Immature natural killer cell (primary cell): Measurements from ENCODE around the gene AXIN1. TPM values are rescaled to one million over a fixed set of nuclear protein-coding genes. Genes with fewer than 3 reads are reported as not detected.
"Not testable (repeated sequence)": the region's sequence is repeated elsewhere in the genome, so short reads cannot be mapped to it uniquely, and the experiment has no call there.

Experiments used
- DNase-seq, 3 donors: peaks; one replicate each; pipeline ENCODE4 v3.0.0; 2022; ENCODE audit warnings: mixed read lengths in 1 of 3
- H3K27ac Mint-ChIP-seq, 6 donors: one replicate each; pipeline ENCODE4 v1.8.0; 2020; ENCODE audit warnings: mixed read lengths in 6 of 6, mild to moderate bottlenecking in 5 of 6, inconsistent platforms in 4 of 6, moderate library complexity in 3 of 6
- H3K27me3 Mint-ChIP-seq, 3 donors: one replicate each; pipeline ENCODE4 v1.8.0; 2020 to 2021; ENCODE audit warnings: low read depth in 3 of 3, mild to moderate bottlenecking in 3 of 3, mixed read lengths in 3 of 3, moderate library complexity in 3 of 3, inconsistent platforms in 1 of 3
- H3K36me3 Mint-ChIP-seq, 3 donors: one replicate each; pipeline ENCODE4 v1.8.0; 2020; ENCODE audit warnings: mixed read lengths in 3 of 3, inconsistent platforms in 2 of 3, mild to moderate bottlenecking in 2 of 3
- H3K4me1 Mint-ChIP-seq, 2 donors: one replicate each; pipeline ENCODE4 v1.8.0; 2020; ENCODE audit warnings: inconsistent platforms in 2 of 2, mild to moderate bottlenecking in 2 of 2, mixed read lengths in 2 of 2, moderate library complexity in 1 of 2
- H3K4me3 Mint-ChIP-seq, 5 donors: one replicate each; pipeline ENCODE4 v1.8.0; 2020; ENCODE audit warnings: mild to moderate bottlenecking in 5 of 5, mixed read lengths in 5 of 5, inconsistent platforms in 3 of 5, moderate library complexity in 3 of 5
- H3K9me3 Mint-ChIP-seq, 6 donors: one replicate each; pipeline ENCODE4 v1.8.0; 2020; ENCODE audit warnings: mild to moderate bottlenecking in 6 of 6, mixed read lengths in 6 of 6, inconsistent platforms in 4 of 6, moderate library complexity in 3 of 6
- polyA plus RNA-seq, 3 donors: library from polyadenylated mRNA; unstranded; fragments of 300-500 nt; fragmentation: Illumina TruSeq; gene quantifications; one replicate each; pipeline ENCODE4 v1.2.3, GENCODE V29; 2021

The AXIN1 gene
- polyA plus RNA-seq, 3 donors from 2014 or later = 1.9 to 12.5 (median 5.2) TPM

- H3K27me3 Mint-ChIP-seq = peaks cover 6 to 12% (median 6%) of the 10 kb centered on the region in 3 donors
- peak within 1 kb of the TSS; percentile 53 to 68 (median 60) for H3K4me3 Mint-ChIP-seq
- no peaks in the 10 kb centered on the region for H3K9me3 Mint-ChIP-seq
- peaks cover 10 to 13% of the 10 kb centered on the region in 2 donors for H3K4me1 Mint-ChIP-seq
- DNase-seq = no peak
- no peaks in the 10 kb centered on the region for H3K36me3 Mint-ChIP-seq
- peak within 1 kb of the TSS in 1 of 6 donors; percentile 39 for H3K27ac Mint-ChIP-seq
Observed at GRCh38 chr16:275786-276232, 76.7 kb downstream of the AXIN1 start, which contains the start of gene RGS11. Gene RGS11, minus strand, starts transcription at chr16:275944. Its CDS starts 33 bp downstream, at chr16:275911.

GRCh38 chr16:275041-275641, 77.4 kb downstream of the AXIN1 start:
- peaks cover 6 to 12% (median 6%) of the 10 kb centered on the region in 3 donors for H3K27me3 Mint-ChIP-seq
- H3K36me3 Mint-ChIP-seq = no peaks in the 10 kb centered on the region
- peak overlapping the region in 3 of 5 donors; percentile 36 to 46 (median 38) for H3K4me3 Mint-ChIP-seq
- DNase-seq = no peak
- peaks cover 10 to 13% of the 10 kb centered on the region in 2 donors for H3K4me1 Mint-ChIP-seq
- H3K27ac Mint-ChIP-seq = no peak overlapping the region
- no peaks in the 10 kb centered on the region for H3K9me3 Mint-ChIP-seq

GRCh38 chr16:273547-274421, 78.7 kb downstream of the AXIN1 start:
- no peak for DNase-seq
- H3K9me3 Mint-ChIP-seq = no peaks in the 10 kb centered on the region
- H3K36me3 Mint-ChIP-seq = no peaks in the 10 kb centered on the region
- H3K27ac Mint-ChIP-seq = no peak overlapping the region
- peaks cover 3 to 6% of the 10 kb centered on the region in 2 donors for H3K4me1 Mint-ChIP-seq
- H3K27me3 Mint-ChIP-seq = peaks cover 6 to 8% (median 6%) of the 10 kb centered on the region in 3 donors
- no peak overlapping the region for H3K4me3 Mint-ChIP-seq

GRCh38 chr16:272633-273546, 79.6 kb downstream of the AXIN1 start:
- DNase-seq = no peak
- Mint-ChIP-seq H3K4me1 (peaks cover 0 to 5% of the 10 kb centered on the region in 2 donors), H3K4me3 (no peak overlapping the region), H3K36me3 (no peaks in the 10 kb centered on the region), H3K27ac (no peak overlapping the region), H3K9me3 (no peaks in the 10 kb centered on the region), H3K27me3 (peaks cover 5 to 7% (median 6%) of the 10 kb centered on the region in 3 donors)

- no peak overlapping the region for H3K27ac Mint-ChIP-seq
- no peak for DNase-seq
- no peak overlapping the region for H3K4me3 Mint-ChIP-seq
- peaks cover 2 to 5% (median 4%) of the 10 kb centered on the region in 3 donors for H3K27me3 Mint-ChIP-seq
- H3K4me1 Mint-ChIP-seq = peaks cover 0 to 2% of the 10 kb centered on the region in 2 donors
- H3K9me3 Mint-ChIP-seq = no peaks in the 10 kb centered on the region
- no peaks in the 10 kb centered on the region for H3K36me3 Mint-ChIP-seq
Observed at GRCh38 chr16:270381-271255, 81.9 kb downstream of the AXIN1 start.

- no peak overlapping the region for H3K27ac Mint-ChIP-seq
- DNase-seq = no peak
- H3K4me3 Mint-ChIP-seq = no peak overlapping the region
Observed at GRCh38 chr16:269061-269796, 83.3 kb downstream of the AXIN1 start.

GRCh38 chr16:268141-269053, 84.1 kb downstream of the AXIN1 start:
- Mint-ChIP-seq H3K4me3 (no peak overlapping the region), H3K27me3 (peaks cover 2 to 3% (median 2%) of the 10 kb centered on the region in 3 donors), H3K36me3 (peaks cover 0 to 2% (median 0%) of the 10 kb centered on the region in 3 donors), H3K4me1 (peaks cover 0 to 2% of the 10 kb centered on the region in 2 donors), H3K9me3 (no peaks in the 10 kb centered on the region), H3K27ac (peak overlapping the region in 2 of 6 donors; percentile 19 to 40)
- no peak for DNase-seq

More at GRCh38 chr16:269061-269796, 83.3 kb downstream of the AXIN1 start:
- no peaks in the 10 kb centered on the region for H3K36me3 Mint-ChIP-seq
- H3K9me3 Mint-ChIP-seq = no peaks in the 10 kb centered on the region
- H3K4me1 Mint-ChIP-seq = peaks cover 0 to 2% of the 10 kb centered on the region in 2 donors
- peaks cover 2 to 3% (median 2%) of the 10 kb centered on the region in 3 donors for H3K27me3 Mint-ChIP-seq

- DNase-seq = not testable (repeated sequence)
Observed at GRCh38 chr16:267562-267961, 85.0 kb downstream of the AXIN1 start.

GRCh38 chr16:266258-267164, 86.0 kb downstream of the AXIN1 start:
- peaks cover 0 to 3% (median 2%) of the 10 kb centered on the region in 3 donors for H3K27me3 Mint-ChIP-seq
- DNase-seq = no peak
- H3K4me3 Mint-ChIP-seq = no peak overlapping the region
- no peaks in the 10 kb centered on the region for H3K9me3 Mint-ChIP-seq
- no peak overlapping the region for H3K27ac Mint-ChIP-seq
- H3K4me1 Mint-ChIP-seq = peaks cover 0 to 2% of the 10 kb centered on the region in 2 donors
- H3K36me3 Mint-ChIP-seq = peaks cover 0 to 10% (median 0%) of the 10 kb centered on the region in 3 donors

More at GRCh38 chr16:267562-267961, 85.0 kb downstream of the AXIN1 start:
- H3K27me3 Mint-ChIP-seq, H3K27ac Mint-ChIP-seq, H3K4me3 Mint-ChIP-seq, H3K9me3 Mint-ChIP-seq, H3K4me1 Mint-ChIP-seq, H3K36me3 Mint-ChIP-seq: not testable (repeated sequence)

GRCh38 chr16:265711-266110, 86.8 kb downstream of the AXIN1 start:
- Mint-ChIP-seq H3K4me3 (no peak overlapping the region), H3K4me1 (peaks cover 0 to 2% of the 10 kb centered on the region in 2 donors), H3K27me3 (peaks cover 0 to 3% (median 2%) of the 10 kb centered on the region in 3 donors), H3K36me3 (peaks cover 0 to 13% (median 2%) of the 10 kb centered on the region in 3 donors), H3K9me3 (no peaks in the 10 kb centered on the region), H3K27ac (no peak overlapping the region)
- no peak for DNase-seq
